BJ (cell line): ENCODE results near the gene TSTD2. TPM values are rescaled to one million over a fixed set of nuclear protein-coding genes. Genes with fewer than 3 reads are reported as not detected.

Experiments used
- CTCF ChIA-PET: fragments of 350-600 bp; formaldehyde crosslinking; extraction: SDS; loops from one replicate; lab custom pipeline; 2021; ENCODE audit warnings: antibody characterized with exemption, inconsistent platforms; lab: Yijun Ruan, JAX
- POLR2A ChIA-PET: fragments of 300-600 bp; sonication (Branson Sonifier 250); formaldehyde crosslinking; extraction: SDS; loops from one replicate; lab custom pipeline; 2021; ENCODE audit warnings: antibody characterized with exemption; lab: Charles Lee
- DNase-seq: peaks from one replicate; pipeline ENCODE4 v3.0.0-alpha.2; 2011; ENCODE audit warnings: low read depth
- H3K27me3 ChIP-seq: 2 replicates; pipeline ENCODE4 v1.6.0; 2011; ENCODE audit warnings: low read length; ENCODE audit not compliant: control insufficient read depth, insufficient read depth
- H3K36me3 ChIP-seq: 2 replicates; pipeline ENCODE4 v1.5.1; 2011; ENCODE audit warnings: low read length; ENCODE audit not compliant: control insufficient read depth, insufficient read depth
- H3K4me3 ChIP-seq: 2 replicates; pipeline ENCODE4 v1.5.1; 2011; ENCODE audit warnings: low read depth, mild to moderate bottlenecking, control low read depth, low read length
- CTCF ChIP-seq: IDR thresholded peaks from 2 replicates; pipeline ENCODE4 v1.5.1; 2011; ENCODE audit warnings: low read depth, mild to moderate bottlenecking, control low read depth, inconsistent platforms, low read length, moderate library complexity; ENCODE audit not compliant: insufficient read depth
- polyA minus RNA-seq: library from RNA; depleted of rRNA, polyadenylated mRNA; stranded (reverse); fragments of >200 nt; gene quantifications from 2 replicates; pipeline ENCODE4 v1.2.3, GENCODE V29; 2011; rRNA and poly(A)+ RNA removed
- polyA plus RNA-seq: library from polyadenylated mRNA; depleted of rRNA; stranded (reverse); fragments of >200 nt; gene quantifications from 2 replicates; pipeline ENCODE4 v1.2.3, GENCODE V29; 2011; rRNA removed

TSTD2 gene
- polyA plus RNA-seq: 15.4 and 18.4 TPM in 2 replicates
- 12.2 and 19.1 TPM in 2 replicates for polyA minus RNA-seq

- Histone ChIP-seq H3K36me3 (no peaks in the 10 kb centered on the region), H3K4me3 (peak within 1 kb of the TSS; percentile 88), H3K27me3 (no peaks in the 10 kb centered on the region)
- CTCF ChIA-PET: interaction anchor here (0.6 to 8.0 kb wide), 6 partner anchors 17 to 267 kb away, joined by 3 to 37 read pairs (median 3); no protein-coding TSS in a partner anchor
- POLR2A ChIA-PET: interaction anchor here (0.6 kb wide), 1 partner anchor 597 kb away, joined by 3 read pairs; no protein-coding TSS in a partner anchor
- peak; percentile 90 for DNase-seq
- no peak for TF ChIP-seq CTCF
Observed at GRCh38 chr9:97632985-97633858, at the start of gene TSTD2, which contains the start of gene NCBP1. TSS of gene TSTD2 (minus strand) at chr9:97633368. CDS start at chr9:97627562, 5,806 bp downstream. TSS of gene NCBP1 (plus strand) at chr9:97633821. CDS start at chr9:97633882, 61 bp downstream.

DNA sequence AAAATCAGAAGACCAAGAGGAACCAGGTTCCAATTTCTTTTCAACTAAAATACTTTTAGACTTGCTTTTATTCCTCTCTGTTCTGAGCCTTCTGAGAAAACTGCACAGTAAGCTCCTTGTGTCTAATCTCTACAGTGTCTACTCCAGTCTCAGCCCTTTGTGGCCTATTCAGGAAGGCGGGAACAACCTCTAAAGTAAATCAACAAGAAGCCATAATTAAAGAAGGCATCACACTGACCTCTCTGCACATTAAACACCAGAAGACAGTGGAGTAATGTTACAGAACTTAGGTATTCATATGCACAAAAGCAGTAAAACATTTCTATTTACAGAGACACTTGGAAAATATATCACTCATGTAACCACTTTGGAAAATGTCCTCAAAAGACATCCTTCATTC lies 49.1 kb upstream of the TSTD2 start:
- H3K4me3 ChIP-seq: no peak overlapping the region
- ChIA-PET POLR2A (no interaction called here), CTCF (no interaction called here)
- no peaks in the 10 kb centered on the region for H3K27me3 ChIP-seq
- TF ChIP-seq CTCF: no peak
- no peaks in the 10 kb centered on the region; the same call in none of the 2 replicates for H3K36me3 ChIP-seq
- DNase-seq: no peak

DNA sequence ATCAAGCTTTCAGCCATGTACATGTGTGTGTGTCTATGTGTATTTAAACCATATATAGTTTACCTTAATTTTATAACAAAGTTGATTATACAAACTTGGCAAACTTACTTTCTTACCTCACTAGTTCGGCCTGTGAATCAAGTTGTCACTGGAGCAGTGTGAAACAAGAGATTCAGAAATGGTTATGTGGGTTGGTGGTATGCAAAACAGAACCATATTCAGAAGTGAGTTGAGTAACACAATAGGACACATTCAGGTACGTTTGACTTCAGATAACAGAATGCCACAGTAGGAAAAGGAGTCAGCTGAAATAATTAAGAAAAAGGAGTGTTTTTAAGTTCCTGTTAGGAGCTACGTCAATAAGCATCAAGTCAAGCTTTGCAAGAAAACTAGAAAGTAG lies 42.5 kb upstream of the TSTD2 start:
- TF ChIP-seq CTCF: no peak
- H3K36me3 ChIP-seq: peaks cover 7% of the 10 kb centered on the region
- CTCF ChIA-PET: no interaction called here

DNA sequence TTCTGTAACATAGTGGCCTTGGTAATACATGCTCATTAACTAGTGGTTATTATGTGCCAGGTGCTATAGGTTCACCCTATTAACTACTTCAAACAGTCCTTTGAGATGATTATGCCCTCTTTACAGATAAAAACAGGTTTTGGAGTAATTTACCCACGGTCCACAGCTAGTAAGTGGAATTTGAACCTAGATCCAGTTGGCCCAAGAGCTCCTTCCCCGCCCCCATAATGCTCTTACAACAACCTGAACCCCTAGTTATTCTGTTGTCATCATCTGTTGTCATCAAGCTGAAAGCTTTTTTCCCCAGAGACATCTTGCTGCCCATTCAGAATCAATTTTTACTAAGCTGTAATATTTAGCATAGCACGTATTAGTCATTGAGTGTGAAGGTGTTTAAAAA lies 40.8 kb upstream of the TSTD2 start:
- CTCF ChIA-PET: interaction anchor here (0.6 to 0.7 kb wide), 2 partner anchors 9 to 27 kb away, joined by 3 to 4 read pairs; no protein-coding TSS in a partner anchor
- TF ChIP-seq CTCF: no peak
- H3K27me3 ChIP-seq: no peaks in the 10 kb centered on the region
- POLR2A ChIA-PET: no interaction called here
- no peak for DNase-seq
- H3K4me3 ChIP-seq: no peak overlapping the region
- peaks cover 9% of the 10 kb centered on the region for H3K36me3 ChIP-seq

More for the DNA sequence above, 42.5 kb upstream of the TSTD2 start:
- no peak for DNase-seq
- POLR2A ChIA-PET: no interaction called here
- Histone ChIP-seq H3K4me3 (no peak overlapping the region), H3K27me3 (no peaks in the 10 kb centered on the region)

DNA sequence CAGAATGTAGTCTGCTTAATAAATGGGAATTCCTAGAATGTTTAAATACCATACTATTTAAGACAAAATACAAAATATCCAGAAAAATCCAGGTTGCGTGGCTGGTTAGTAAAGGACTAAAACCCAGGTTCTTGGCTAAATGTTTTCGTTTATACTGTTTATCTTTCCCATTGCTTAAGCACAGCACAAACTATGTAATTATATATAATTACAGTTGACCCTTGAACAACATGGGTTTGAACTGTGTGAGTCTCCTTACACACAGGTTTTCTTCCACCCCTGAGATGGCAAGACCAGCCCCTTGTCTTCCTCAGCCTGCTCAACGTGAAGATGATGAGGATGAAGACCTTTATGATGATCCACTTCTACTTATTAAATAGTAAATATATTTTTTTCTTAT lies 39.2 kb upstream of the TSTD2 start:
- TF ChIP-seq CTCF: no peak
- Histone ChIP-seq H3K4me3 (no peak overlapping the region), H3K36me3 (peaks cover 11% of the 10 kb centered on the region), H3K27me3 (no peaks in the 10 kb centered on the region)
- ChIA-PET POLR2A (no interaction called here), CTCF (interaction anchor here (1.0 kb wide), 1 partner anchor 1102 kb away, joined by 3 read pairs; no protein-coding TSS in a partner anchor)
- DNase-seq: no peak
